Measurements from ENCODE around the gene RASGRP1.

DNA sequence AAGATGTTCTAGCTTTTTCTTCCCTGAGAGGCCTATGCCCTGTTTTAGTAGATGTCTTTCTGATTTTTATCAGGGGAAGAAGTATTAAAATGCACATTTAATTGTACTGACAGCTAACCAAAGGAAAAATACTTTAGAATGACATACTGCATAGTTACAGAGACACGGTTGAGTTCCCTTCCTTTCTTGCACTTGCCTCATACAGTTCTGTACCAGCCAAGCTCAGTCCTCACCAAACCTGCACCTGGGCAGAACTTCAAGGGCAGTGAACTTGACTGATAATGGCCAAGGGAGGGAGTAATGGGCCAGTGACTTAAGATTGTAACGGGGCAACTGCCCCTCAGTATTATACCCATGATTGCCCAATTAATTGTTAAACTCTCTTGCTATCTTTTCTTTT, 34.1 kb upstream of the RASGRP1 start:
- TF ChIP-seq, protein P1, sequence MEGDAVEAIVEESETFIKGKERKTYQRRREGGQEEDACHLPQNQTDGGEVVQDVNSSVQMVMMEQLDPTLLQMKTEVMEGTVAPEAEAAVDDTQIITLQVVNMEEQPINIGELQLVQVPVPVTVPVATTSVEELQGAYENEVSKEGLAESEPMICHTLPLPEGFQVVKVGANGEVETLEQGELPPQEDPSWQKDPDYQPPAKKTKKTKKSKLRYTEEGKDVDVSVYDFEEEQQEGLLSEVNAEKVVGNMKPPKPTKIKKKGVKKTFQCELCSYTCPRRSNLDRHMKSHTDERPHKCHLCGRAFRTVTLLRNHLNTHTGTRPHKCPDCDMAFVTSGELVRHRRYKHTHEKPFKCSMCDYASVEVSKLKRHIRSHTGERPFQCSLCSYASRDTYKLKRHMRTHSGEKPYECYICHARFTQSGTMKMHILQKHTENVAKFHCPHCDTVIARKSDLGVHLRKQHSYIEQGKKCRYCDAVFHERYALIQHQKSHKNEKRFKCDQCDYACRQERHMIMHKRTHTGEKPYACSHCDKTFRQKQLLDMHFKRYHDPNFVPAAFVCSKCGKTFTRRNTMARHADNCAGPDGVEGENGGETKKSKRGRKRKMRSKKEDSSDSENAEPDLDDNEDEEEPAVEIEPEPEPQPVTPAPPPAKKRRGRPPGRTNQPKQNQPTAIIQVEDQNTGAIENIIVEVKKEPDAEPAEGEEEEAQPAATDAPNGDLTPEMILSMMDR (conservative IDR thresholded peaks at IDR 0.05 in 1 of 2, IDR thresholded peaks at IDR 0.05 in 1 of 2; ENCODE audit: low read depth in 1 of 2, low read length in 2 of 2): no peak
- no peak for TF ChIP-seq EZH2 (IDR thresholded peaks at IDR 0.05; ENCODE audit: low read length, missing control alignments)

All from fibroblast of lung (primary cell).